Uterus (tissue), 4 donors: ENCODE measurements around the gene NOTUM. TPM values are rescaled to one million over a fixed set of nuclear protein-coding genes. Genes with fewer than 3 reads are reported as not detected.

ENCODE experiments used
- DNase-seq, 2 donors: peaks; one replicate each; pipeline ENCODE4 v3.0.0-alpha.2; 2019 to 2020
- H3K27ac ChIP-seq, 2 donors: fragments of 200-600 bp; sonication (generic); 1 replicate in 1 of 2; 2 replicates in 1 of 2; pipeline ENCODE4 v1.5.1; 2016 to 2018
- H3K27me3 ChIP-seq, 2 donors: fragments of 200-600 bp; sonication (generic); one replicate each; pipeline ENCODE4 v1.5.1; 2018 to 2019; ENCODE audit warnings: control low read depth in 1 of 2
- H3K36me3 ChIP-seq, 2 donors: fragments of 200-600 bp; sonication (generic); one replicate each; pipeline ENCODE4 v1.5.1; 2019; ENCODE audit warnings: control low read depth in 1 of 2
- H3K4me1 ChIP-seq, 2 donors: fragments of 200-600 bp; sonication (generic); one replicate each; pipeline ENCODE4 v1.5.1; 2018 to 2019; ENCODE audit warnings: control low read depth in 1 of 2
- H3K4me3 ChIP-seq, 2 donors: fragments of 200-600 bp; sonication (generic); 1 replicate in 1 of 2; 2 replicates in 1 of 2; pipeline ENCODE4 v1.5.1; 2018 to 2019; ENCODE audit warnings: mild to moderate bottlenecking in 1 of 2
- H3K9me3 ChIP-seq, 2 donors: fragments of 200-600 bp; sonication (generic); one replicate each; pipeline ENCODE4 v1.5.1; 2019; ENCODE audit warnings: control low read depth in 1 of 2
- POLR2A ChIP-seq, 2 donors: fragments of 450-650 bp; IDR thresholded peaks; one replicate each; pipeline ENCODE4 v1.6.1; 2016; ENCODE audit warnings: antibody characterized with exemption in 2 of 2, mild to moderate bottlenecking in 1 of 2, moderate library complexity in 1 of 2
- intact Hi-C: fragments of 100-400 bp; cut with DNase I; formaldehyde crosslinking; loops from one replicate; pipeline ENCODE4 v1.15.1; 2023; ENCODE audit warnings: low total_unique reads
- total RNA-seq, 4 donors: library from RNA; depleted of rRNA in 3 of 4; stranded (reverse); fragments of >200 nt in 3 of 4; gene quantifications; one replicate each; pipeline versions ENCODE4 v1.1.0 to v1.2.4, GENCODE V29; 2014 to 2023
- TF ChIP-seq, protein P1 (sequence below), 4 experiments: fragments of 200-600 bp in 2 of 4; fragments of 450-650 bp in 2 of 4; sonication (generic) in 2 of 4; IDR thresholded peaks; one replicate each; pipeline ENCODE4 v1.5.1; 2016 to 2019; ENCODE audit warnings: antibody characterized with exemption in 4 of 4, mild to moderate bottlenecking in 2 of 4, moderate library complexity in 1 of 4
- donor health status: DM: yes; HTN: yes; CAD: no.

NOTUM gene
- total RNA-seq, 4 donors from 2014 or later = 5.0 TPM; not detected in 3

DNA sequence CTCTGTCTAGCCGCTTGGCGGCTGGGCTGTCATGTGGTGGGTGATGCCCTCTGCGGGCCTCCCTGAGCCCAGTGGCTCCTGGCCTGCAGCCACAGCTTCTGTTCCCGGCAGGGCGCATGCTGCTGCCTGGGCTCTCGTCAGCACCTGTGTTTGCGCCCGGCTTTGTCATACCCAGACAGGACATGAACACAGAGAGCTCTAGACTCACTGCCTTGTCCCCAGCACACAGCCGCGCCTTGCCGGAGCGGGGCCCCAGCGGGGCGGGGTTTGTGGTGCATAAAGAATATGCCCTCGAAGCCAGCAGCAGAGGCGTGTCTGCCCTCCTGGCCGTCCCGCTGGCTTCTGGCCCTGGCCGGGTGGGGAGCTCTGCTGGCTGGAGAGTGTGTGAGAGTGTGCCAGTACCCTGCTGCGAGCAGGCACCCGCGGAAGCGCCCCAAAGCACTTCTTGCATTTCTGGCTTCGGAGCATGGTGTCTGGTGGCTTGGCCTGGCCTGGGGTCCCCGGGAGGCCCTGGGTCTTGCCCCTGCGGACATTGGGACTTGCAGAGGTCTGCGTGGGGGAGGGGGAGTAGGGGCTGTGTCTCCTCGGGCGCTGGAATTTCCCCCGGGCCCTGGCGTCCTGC lies 30.8 kb upstream of the NOTUM start:
- no peak for DNase-seq
- Histone ChIP-seq H3K36me3 (no peaks in the 10 kb centered on the region), H3K4me3 (no peak overlapping the region)

DNA sequence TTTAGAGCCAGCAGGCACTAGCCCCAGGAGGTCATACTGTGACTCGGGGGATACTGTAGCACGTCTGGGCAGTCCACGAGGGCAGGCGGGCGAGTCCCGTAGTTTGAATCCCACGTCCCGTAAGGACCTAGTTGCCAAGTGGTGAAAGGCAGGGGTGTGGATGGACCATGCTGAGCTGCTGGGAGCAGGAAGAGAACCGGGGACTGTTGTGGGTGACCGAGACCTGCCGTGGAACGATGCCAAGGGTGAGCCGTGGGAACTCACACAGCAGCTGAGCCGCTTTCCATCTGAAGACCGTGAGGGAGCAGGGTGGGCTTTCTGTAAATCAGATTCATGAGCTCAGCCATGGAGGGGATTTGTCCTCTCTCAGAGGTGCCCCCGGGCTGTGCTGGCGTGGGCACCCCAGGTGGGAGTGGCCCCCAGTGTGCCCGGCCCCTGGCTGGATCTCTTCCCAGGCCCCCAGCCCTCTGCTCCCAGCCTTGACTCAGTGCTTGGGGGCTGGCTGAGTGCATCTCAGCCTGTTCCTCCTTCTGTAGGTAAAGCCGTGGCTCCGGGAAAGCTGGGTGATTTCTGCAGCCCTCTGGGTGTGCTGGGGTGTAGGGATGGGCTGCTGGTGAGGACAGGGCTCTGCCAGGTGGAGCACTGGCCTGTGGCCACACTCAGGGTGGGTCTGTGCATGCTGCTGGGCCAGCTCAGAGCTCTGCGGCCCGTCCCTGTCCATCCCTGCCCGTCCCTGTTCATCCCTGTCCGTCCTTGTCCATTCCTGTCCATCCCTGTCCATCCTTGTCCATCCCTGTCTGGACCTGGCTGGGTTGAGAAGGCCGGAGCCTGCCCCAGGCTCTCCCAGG lies 30.1 kb upstream of the NOTUM start:
- intact Hi-C loops = no loop called here
- no peak overlapping the region for H3K27ac ChIP-seq
- no peak overlapping the region for H3K4me3 ChIP-seq
- H3K4me1 ChIP-seq = no peaks in the 10 kb centered on the region
- H3K9me3 ChIP-seq = no peaks in the 10 kb centered on the region
- DNase-seq = no peak
- TF ChIP-seq, protein P1, sequence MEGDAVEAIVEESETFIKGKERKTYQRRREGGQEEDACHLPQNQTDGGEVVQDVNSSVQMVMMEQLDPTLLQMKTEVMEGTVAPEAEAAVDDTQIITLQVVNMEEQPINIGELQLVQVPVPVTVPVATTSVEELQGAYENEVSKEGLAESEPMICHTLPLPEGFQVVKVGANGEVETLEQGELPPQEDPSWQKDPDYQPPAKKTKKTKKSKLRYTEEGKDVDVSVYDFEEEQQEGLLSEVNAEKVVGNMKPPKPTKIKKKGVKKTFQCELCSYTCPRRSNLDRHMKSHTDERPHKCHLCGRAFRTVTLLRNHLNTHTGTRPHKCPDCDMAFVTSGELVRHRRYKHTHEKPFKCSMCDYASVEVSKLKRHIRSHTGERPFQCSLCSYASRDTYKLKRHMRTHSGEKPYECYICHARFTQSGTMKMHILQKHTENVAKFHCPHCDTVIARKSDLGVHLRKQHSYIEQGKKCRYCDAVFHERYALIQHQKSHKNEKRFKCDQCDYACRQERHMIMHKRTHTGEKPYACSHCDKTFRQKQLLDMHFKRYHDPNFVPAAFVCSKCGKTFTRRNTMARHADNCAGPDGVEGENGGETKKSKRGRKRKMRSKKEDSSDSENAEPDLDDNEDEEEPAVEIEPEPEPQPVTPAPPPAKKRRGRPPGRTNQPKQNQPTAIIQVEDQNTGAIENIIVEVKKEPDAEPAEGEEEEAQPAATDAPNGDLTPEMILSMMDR (IDR thresholded peaks at IDR 0.05) = no peak
- TF ChIP-seq POLR2A (IDR thresholded peaks at IDR 0.05) = no peak
- H3K36me3 ChIP-seq = no peaks in the 10 kb centered on the region
- no peaks in the 10 kb centered on the region for H3K27me3 ChIP-seq

More for the DNA sequence above, 30.8 kb upstream of the NOTUM start:
- intact Hi-C loops = no loop called here
- Histone ChIP-seq H3K27ac (no peak overlapping the region), H3K9me3 (no peaks in the 10 kb centered on the region), H3K27me3 (no peaks in the 10 kb centered on the region), H3K4me1 (no peaks in the 10 kb centered on the region)
- TF ChIP-seq, protein P1 (IDR thresholded peaks at IDR 0.05) = no peak
- peak in 1 of 2 donors; percentile 20 for TF ChIP-seq POLR2A (IDR thresholded peaks at IDR 0.05)

DNA sequence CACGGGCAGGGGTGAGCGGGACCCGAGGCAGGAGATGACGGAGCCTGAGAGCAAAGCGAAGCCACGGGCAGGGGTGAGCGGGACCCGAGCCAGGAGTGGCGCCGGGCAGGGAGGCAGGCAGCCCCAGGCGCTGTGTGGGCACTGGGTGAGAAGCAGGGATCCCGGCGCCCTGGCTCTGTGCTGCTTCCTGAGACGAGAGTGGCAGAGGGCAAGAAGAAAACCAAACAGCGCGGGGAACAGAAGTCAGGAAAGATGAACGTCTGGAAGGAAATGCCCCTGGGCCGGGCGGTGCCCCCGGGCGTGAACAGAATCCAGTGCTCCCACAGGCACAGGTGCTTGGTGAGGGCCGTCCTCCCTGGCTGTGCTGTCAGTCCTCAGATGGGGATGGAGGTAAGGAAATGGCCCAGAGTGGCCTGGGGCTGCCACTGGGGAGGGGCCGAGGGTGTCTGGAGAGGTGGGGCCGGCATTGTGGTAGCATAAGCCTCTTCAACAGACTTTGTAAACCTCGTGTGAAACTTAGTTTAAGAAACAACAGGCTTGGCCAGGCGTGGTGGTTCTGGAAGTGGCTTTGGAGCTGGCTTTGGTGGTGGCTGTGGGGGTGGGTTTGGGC lies 26.3 kb upstream of the NOTUM start:
- H3K4me1 ChIP-seq = no peaks in the 10 kb centered on the region
- intact Hi-C loops = no loop called here

DNA sequence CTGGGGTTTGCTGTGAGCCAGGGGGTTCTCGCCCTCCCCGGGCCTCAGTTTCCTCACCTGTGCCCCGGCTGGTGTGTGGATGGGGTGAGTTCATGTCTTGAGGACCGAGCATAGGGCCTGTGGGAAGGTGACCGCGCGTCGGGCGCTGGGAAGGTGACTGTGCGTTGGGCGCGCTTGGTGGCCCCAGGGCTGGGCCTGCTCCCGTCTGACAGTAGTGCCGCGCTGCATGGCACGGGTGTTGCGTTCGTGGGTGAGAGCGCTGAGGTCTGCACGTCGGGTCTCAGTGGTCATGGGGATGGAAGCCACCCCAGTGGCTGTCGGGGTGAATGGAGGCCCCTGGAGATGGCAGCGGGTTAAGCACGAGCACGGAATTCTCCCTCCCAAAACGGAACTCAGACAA lies 25.6 kb upstream of the NOTUM start:
- DNase-seq = no peak
- Histone ChIP-seq H3K9me3 (no peaks in the 10 kb centered on the region), H3K27ac (no peak overlapping the region), H3K4me3 (no peak overlapping the region), H3K27me3 (no peaks in the 10 kb centered on the region), H3K4me1 (no peaks in the 10 kb centered on the region), H3K36me3 (no peaks in the 10 kb centered on the region)
- intact Hi-C loops = no loop called here
- TF ChIP-seq POLR2A (IDR thresholded peaks at IDR 0.05) = no peak
- TF ChIP-seq, protein P1 (IDR thresholded peaks at IDR 0.05) = no peak

More for the DNA sequence above, 26.3 kb upstream of the NOTUM start:
- Histone ChIP-seq H3K4me3 (no peak overlapping the region), H3K27me3 (no peaks in the 10 kb centered on the region), H3K36me3 (no peaks in the 10 kb centered on the region), H3K9me3 (no peaks in the 10 kb centered on the region), H3K27ac (no peak overlapping the region)
- no peak for DNase-seq
- TF ChIP-seq, protein P1 (IDR thresholded peaks at IDR 0.05) = no peak
- no peak for TF ChIP-seq POLR2A (IDR thresholded peaks at IDR 0.05)
